Loucy (cell line): ENCODE measurements around the gene POU5F1.

ENCODE experiments used
- CTCF ChIP-seq: fragments of 200-600 bp; sonication (generic); conservative IDR thresholded peaks from 2 replicates; pipeline ENCODE4 v1.5.1; 2014; ENCODE audit warnings: mild to moderate bottlenecking, antibody characterized with exemption, low read length
- EZH2phosphoT487 ChIP-seq: fragments of 200-600 bp; IDR thresholded peaks from 2 replicates; pipeline ENCODE4 v1.6.1; 2018; ENCODE audit warnings: antibody characterized with exemption, mild to moderate bottlenecking, moderate library complexity, borderline replicate concordance

- no peak for TF ChIP-seq CTCF
- no peak for TF ChIP-seq EZH2phosphoT487
Observed at GRCh38 chr6:31203345-31203979, 33.0 kb upstream of the POU5F1 start.
